IMR-90 (cell line): ENCODE data around the gene MRC1. TPM values are rescaled to one million over a fixed set of nuclear protein-coding genes. Genes with fewer than 3 reads are reported as not detected.

Source experiments
- ATAC-seq: fragments of 200-7000 bp; cut with Tn5 transposase; 2 replicates; pipeline ENCODE4 v1.9.1; 2020; ENCODE audit warnings: low read depth, mild to moderate bottlenecking, moderate library complexity
- BruUV-seq: library from RNA; stranded (reverse); fragments of 400-500 nt; replicated peaks from 2 replicates; lab custom pipeline; 2021; lab: Mats Ljungman, UMichigan
- CTCF ChIA-PET: fragments of 300-600 bp; formaldehyde crosslinking; extraction: SDS; loops from one replicate; lab custom pipeline; 2021; ENCODE audit warnings: antibody characterized with exemption; lab: Yijun Ruan, JAX
- POLR2A ChIA-PET: fragments of 300-600 bp; sonication (Branson Sonifier 250); formaldehyde crosslinking; loops from one replicate; lab custom pipeline; 2022; ENCODE audit warnings: antibody characterized with exemption; ENCODE audit not compliant: unreplicated experiment; lab: Charles Lee
- DNase-seq: peaks from one replicate; pipeline ENCODE4 v3.0.0; 2013
- H2AFZ ChIP-seq: replicated peaks from 2 replicates; pipeline ENCODE3; 2013; ENCODE audit warnings: low read length, mild to moderate bottlenecking; ENCODE audit not compliant: poor library complexity
- H2AK5ac ChIP-seq: 2 replicates; pipeline ENCODE4 v1.6.1; 2013; ENCODE audit warnings: low read depth, low read length, inconsistent platforms
- H2AK9ac ChIP-seq: replicated peaks from 2 replicates; pipeline ENCODE3; 2013; ENCODE audit warnings: mild to moderate bottlenecking, low read depth, low read length, moderate library complexity; ENCODE audit not compliant: poor library complexity
- H2BK120ac ChIP-seq: 2 replicates; pipeline ENCODE4 v1.6.1; 2013; ENCODE audit warnings: low read depth, low read length, inconsistent platforms
- H2BK15ac ChIP-seq: 3 replicates; pipeline ENCODE4 v1.6.1; 2013; ENCODE audit warnings: low read depth, low read length, inconsistent platforms
- H2BK20ac ChIP-seq: 2 replicates; pipeline ENCODE4 v1.6.1; 2013; ENCODE audit warnings: low read depth, mild to moderate bottlenecking, inconsistent platforms, low read length, moderate library complexity
- H2BK5ac ChIP-seq: 2 replicates; pipeline ENCODE4 v1.6.1; 2013; ENCODE audit warnings: mild to moderate bottlenecking, low read depth, low read length, inconsistent platforms; ENCODE audit not compliant: poor library complexity, severe bottlenecking
- H3K14ac ChIP-seq: replicated peaks from 2 replicates; pipeline ENCODE4 v1.6.1; 2013; ENCODE audit warnings: low read depth, low read length, inconsistent platforms
- H3K18ac ChIP-seq: 2 replicates; pipeline ENCODE4 v1.6.1; 2013; ENCODE audit warnings: low read depth, low read length, control low read depth
- H3K23ac ChIP-seq: 2 replicates; pipeline ENCODE4 v1.6.1; 2013; ENCODE audit warnings: low read depth, low read length, inconsistent platforms
- H3K27ac ChIP-seq: 2 replicates; pipeline ENCODE4 v1.5.1; 2013; ENCODE audit warnings: mild to moderate bottlenecking, control low read depth, low read length; ENCODE audit not compliant: insufficient read depth
- H3K27me3 ChIP-seq: 2 replicates; pipeline ENCODE4 v1.6.1; 2013; ENCODE audit warnings: low read length; ENCODE audit not compliant: control insufficient read depth, insufficient read depth
- H3K36me3 ChIP-seq: 2 replicates; pipeline ENCODE4 v1.6.1; 2013; ENCODE audit warnings: low read length, mixed read lengths; ENCODE audit not compliant: control insufficient read depth, insufficient read depth
- H3K4ac ChIP-seq: 2 replicates; pipeline ENCODE4 v1.6.1; 2013; ENCODE audit warnings: low read depth, low read length, inconsistent platforms
- H3K4me1 ChIP-seq: 2 replicates; pipeline ENCODE4 v1.6.1; 2013; ENCODE audit warnings: low read length, mixed read lengths; ENCODE audit not compliant: control insufficient read depth, insufficient read depth
- H3K4me2 ChIP-seq: 2 replicates; pipeline ENCODE4 v1.6.1; 2013; ENCODE audit warnings: low read depth, mild to moderate bottlenecking, control low read depth, low read length, moderate library complexity
- H3K4me3 ChIP-seq: 2 replicates; pipeline ENCODE4 v1.5.1; 2013; ENCODE audit warnings: low read depth, mild to moderate bottlenecking, control low read depth, low read length, moderate library complexity; ENCODE audit not compliant: insufficient read depth
- H3K56ac ChIP-seq: 2 replicates; pipeline ENCODE4 v1.6.1; 2013; ENCODE audit warnings: low read length, inconsistent platforms; ENCODE audit not compliant: insufficient read depth; ENCODE audit errors: extremely low read depth
- H3K79me1 ChIP-seq, 2 experiments: 2 replicates each; pipeline ENCODE4 v1.6.1; 2013; ENCODE audit warnings: low read length in 2 of 2, inconsistent platforms in 1 of 2, low read depth in 1 of 2
- H3K9ac ChIP-seq: 2 replicates; pipeline ENCODE4 v1.6.1; 2013; ENCODE audit warnings: low read depth, low read length, control low read depth
- H3K9me1 ChIP-seq: 2 replicates; pipeline ENCODE4 v1.6.1; 2013; ENCODE audit warnings: low read length, inconsistent platforms; ENCODE audit not compliant: insufficient read depth
- H3K9me3 ChIP-seq: 2 replicates; pipeline ENCODE4 v1.6.1; 2013; ENCODE audit warnings: low read length; ENCODE audit not compliant: control insufficient read depth, insufficient read depth
- H4K20me1 ChIP-seq: 2 replicates; pipeline ENCODE4 v1.6.1; 2013; ENCODE audit warnings: low read length, inconsistent platforms; ENCODE audit not compliant: insufficient read depth
- H4K5ac ChIP-seq: 2 replicates; pipeline ENCODE4 v1.6.1; 2013; ENCODE audit warnings: mild to moderate bottlenecking, low read depth, low read length, control low read depth
- H4K8ac ChIP-seq, 2 experiments: 2 replicates each; pipeline ENCODE4 v1.6.1; 2013; ENCODE audit warnings: low read depth in 2 of 2, low read length in 2 of 2, control low read depth in 1 of 2, inconsistent platforms in 1 of 2
- H4K91ac ChIP-seq: 2 replicates; pipeline ENCODE4 v1.6.1; 2013; ENCODE audit warnings: low read depth, low read length, inconsistent platforms; ENCODE audit not compliant: insufficient read depth
- CEBPB ChIP-seq: IDR thresholded peaks from 2 replicates; pipeline ENCODE4 v1.6.1; 2012; ENCODE audit warnings: low read depth, low read length, improper control_type of control experiment
- CHD1 ChIP-seq: IDR thresholded peaks from 2 replicates; pipeline ENCODE4 v1.6.1; 2012; ENCODE audit warnings: low read depth, low read length, improper control_type of control experiment
- FOS ChIP-seq: fragments of 150-350 bp; IDR thresholded peaks from 2 replicates; pipeline ENCODE4 v1.6.1; 2016; ENCODE audit warnings: low read depth, low read length
- MAFK ChIP-seq: IDR thresholded peaks from 2 replicates; pipeline ENCODE4 v1.6.1; 2012; ENCODE audit warnings: low read depth, low read length, improper control_type of control experiment
- MAZ ChIP-seq: IDR thresholded peaks from 2 replicates; pipeline ENCODE4 v1.6.1; 2012; ENCODE audit warnings: low read depth, mild to moderate bottlenecking, low read length, improper control_type of control experiment, moderate library complexity, borderline replicate concordance
- NFE2L2 ChIP-seq: fragments of 150-350 bp; IDR thresholded peaks from 2 replicates; pipeline ENCODE4 v1.6.1; 2016; ENCODE audit warnings: low read depth, mild to moderate bottlenecking, low read length
- POLR2A ChIP-seq: IDR thresholded peaks from 2 replicates; pipeline ENCODE4 v1.6.1; 2012; ENCODE audit warnings: mild to moderate bottlenecking, low read depth, low read length
- RFX5 ChIP-seq: IDR thresholded peaks from 2 replicates; pipeline ENCODE4 v1.8.0; 2012; ENCODE audit warnings: low read depth, mild to moderate bottlenecking, low read length, moderate library complexity
- SMC3 ChIP-seq: fragments of 150-350 bp; IDR thresholded peaks from 2 replicates; pipeline ENCODE4 v1.6.1; 2016; ENCODE audit warnings: low read depth, mild to moderate bottlenecking, antibody characterized with exemption, low read length, moderate library complexity
- USF2 ChIP-seq: fragments of 150-350 bp; IDR thresholded peaks from 2 replicates; pipeline ENCODE4 v1.6.1; 2017; ENCODE audit warnings: mild to moderate bottlenecking, antibody characterized with exemption, low read length, low read depth
- WGBS, 2 experiments: methylation state at CpG; one replicate each; pipeline versions ENCODE4 v1.1.5 to v1.1.7; 2013; ENCODE audit warnings: missing lambda C conversion rate in 2 of 2; ENCODE audit not compliant: insufficient read length in 1 of 2; ENCODE audit errors: extremely low coverage in 2 of 2; 5-methylcytosine and 5-hydroxymethylcytosine counted together
- dilution Hi-C: fragments of 300-500 bp; cut with HindIII; formaldehyde crosslinking; loops from one replicate; pipeline ENCODE4 v1.14.3; 2018; ENCODE audit warnings: low sequenced_read_pairs; ENCODE audit not compliant: unreplicated experiment
- in situ Hi-C: fragments of 300-500 bp; cut with MboI; formaldehyde crosslinking; loops from 3 replicates; pipeline ENCODE4 v1.14.3; 2019; ENCODE audit warnings: low sequenced_read_pairs, inconsistent platforms, mixed read lengths
- intact Hi-C: fragments of 100-400 bp; cut with micrococcal nuclease; formaldehyde crosslinking; loops from 2 replicates; pipeline ENCODE4 v1.10.0; 2022
- polyA plus RNA-seq, 3 experiments: library from polyadenylated mRNA; depleted of rRNA; stranded (reverse); fragments of >200 nt; gene quantifications; 2 replicates each; pipeline ENCODE4 v1.2.3, GENCODE V29; 2012; ENCODE audit warnings: low replicate concordance in 1 of 3
- total RNA-seq: library from RNA; depleted of rRNA; stranded (reverse); fragments of >200 nt; gene quantifications from 2 replicates; pipeline ENCODE4 v1.2.3, GENCODE V29; 2012

The MRC1 gene
- total and polyA plus RNA-seq, 2 of the 4 experiments (the other 2 are of a cell fraction): not detected

GRCh38 chr10:17921378-17921777 lies 112.2 kb downstream of the MRC1 start:
- Histone ChIP-seq H3K27me3 (no peaks in the 10 kb centered on the region), H4K5ac (no peak overlapping the region), H2AK9ac (no peak overlapping the region), H4K8ac (no peak overlapping the region), H3K36me3 (no peaks in the 10 kb centered on the region), H4K91ac (no peak overlapping the region), H3K23ac (no peak overlapping the region), H2BK120ac (no peak overlapping the region), H4K20me1 (no peaks in the 10 kb centered on the region), H2AFZ (no peak overlapping the region), H3K56ac (no peak overlapping the region), H3K27ac (no peak overlapping the region), H3K4ac (no peak overlapping the region), H2AK5ac (no peak overlapping the region), H2BK20ac (no peak overlapping the region), H3K9me1 (no peaks in the 10 kb centered on the region; the same call in 1 of the 2 replicates), H3K4me2 (no peak overlapping the region), H2BK15ac (no peak overlapping the region), H3K18ac (no peak overlapping the region), H3K9ac (no peak overlapping the region), H3K4me1 (peaks cover 4% of the 10 kb centered on the region), H3K9me3 (no peaks in the 10 kb centered on the region; the same call in 1 of the 2 replicates), H3K4me3 (no peak overlapping the region), H3K79me1 (no peaks in the 10 kb centered on the region), H2BK5ac (no peak overlapping the region), H3K14ac (no peak overlapping the region)
- in situ Hi-C loops (no loop called here), intact Hi-C loops (no loop called here), dilution Hi-C loops (no loop called here)
- WGBS, 2 experiments: no CpG with 5 or more reads among the region's 3 CpGs
- no peak for ATAC-seq
- ChIA-PET POLR2A (no interaction called here), CTCF (no interaction called here)
- no peak for DNase-seq
- no peak for TF ChIP-seq CEBPB
- no peak for TF ChIP-seq SMC3
- no peak for TF ChIP-seq RFX5
- TF ChIP-seq FOS: no peak
- TF ChIP-seq CHD1: no peak
- no peak for TF ChIP-seq USF2
- no peak for TF ChIP-seq MAZ
- no peak for TF ChIP-seq MAFK
- TF ChIP-seq POLR2A: no peak
- TF ChIP-seq NFE2L2: no peak
- no TSS peak for BruUV-seq
